Effector memory CD4-positive, alpha-beta T cell (primary cell): ENCODE measurements around the gene TEX44.

Source experiments
- DNase-seq, 3 donors: peaks; one replicate each; pipeline ENCODE4 v3.0.0-alpha.2; 2020
- H3K27ac ChIP-seq: 2 replicates; pipeline ENCODE4 v1.7.0; 2013; ENCODE audit warnings: mild to moderate bottlenecking, low read length, moderate library complexity; ENCODE audit not compliant: insufficient read depth, poor library complexity, severe bottlenecking
- H3K27me3 ChIP-seq: replicated peaks from 2 replicates; pipeline ENCODE4 v1.7.0; 2013; ENCODE audit warnings: mild to moderate bottlenecking, low read length; ENCODE audit not compliant: insufficient read depth, control insufficient read depth, poor library complexity, severe bottlenecking
- H3K36me3 ChIP-seq: 2 replicates; pipeline ENCODE4 v1.7.0; 2013; ENCODE audit warnings: mild to moderate bottlenecking, low read length, moderate library complexity; ENCODE audit not compliant: control insufficient read depth, insufficient read depth
- H3K4me1 ChIP-seq: 2 replicates; pipeline ENCODE4 v1.7.0; 2013; ENCODE audit warnings: low read length, mild to moderate bottlenecking; ENCODE audit not compliant: control insufficient read depth, insufficient read depth, poor library complexity, severe bottlenecking
- H3K4me3 ChIP-seq: 2 replicates; pipeline ENCODE4 v1.7.0; 2013; ENCODE audit warnings: low read length, low read depth, mild to moderate bottlenecking; ENCODE audit not compliant: insufficient read depth, poor library complexity, severe bottlenecking
- H3K9me3 ChIP-seq: 2 replicates; pipeline ENCODE4 v1.7.0; 2013; ENCODE audit warnings: mild to moderate bottlenecking, low read length, moderate library complexity; ENCODE audit not compliant: control insufficient read depth

Gene TEX44

GRCh38 chr2:231604101-231604684, 11.5 kb downstream of the TEX44 start:
- Histone ChIP-seq H3K4me3 (peak overlapping the region; percentile 21), H3K27ac (peak overlapping the region; percentile 86), H3K36me3 (no peaks in the 10 kb centered on the region), H3K9me3 (no peaks in the 10 kb centered on the region), H3K27me3 (no peaks in the 10 kb centered on the region), H3K4me1 (peaks cover 15% of the 10 kb centered on the region)
- peak in 1 of 3 donors; percentile 18 for DNase-seq

GRCh38 chr2:231604685-231605606, 12.3 kb downstream of the TEX44 start:
- Histone ChIP-seq H3K4me1 (peaks cover 15% of the 10 kb centered on the region), H3K27me3 (no peaks in the 10 kb centered on the region), H3K27ac (peak overlapping the region; percentile 86), H3K9me3 (no peaks in the 10 kb centered on the region), H3K36me3 (no peaks in the 10 kb centered on the region), H3K4me3 (peak overlapping the region; percentile 65)
- peak; percentile 93 to 99 (median 97) for DNase-seq

- Histone ChIP-seq H3K4me3 (no peak overlapping the region), H3K4me1 (peaks cover 15% of the 10 kb centered on the region), H3K27me3 (no peaks in the 10 kb centered on the region), H3K9me3 (no peaks in the 10 kb centered on the region), H3K27ac (peak overlapping the region; percentile 86), H3K36me3 (no peaks in the 10 kb centered on the region)
- DNase-seq: no peak
Observed at GRCh38 chr2:231605607-231606091, 13.0 kb downstream of the TEX44 start.

- Histone ChIP-seq H3K27ac (no peak overlapping the region), H3K4me1 (peaks cover 17% of the 10 kb centered on the region), H3K36me3 (no peaks in the 10 kb centered on the region), H3K27me3 (no peaks in the 10 kb centered on the region), H3K4me3 (no peak overlapping the region), H3K9me3 (no peaks in the 10 kb centered on the region)
- no peak for DNase-seq
Observed at GRCh38 chr2:231606941-231607340, 14.3 kb downstream of the TEX44 start.

GRCh38 chr2:231611273-231612108, 18.8 kb downstream of the TEX44 start:
- H3K9me3 ChIP-seq: no peaks in the 10 kb centered on the region
- H3K4me1 ChIP-seq: peaks cover 29% of the 10 kb centered on the region
- no peaks in the 10 kb centered on the region for H3K36me3 ChIP-seq
- peak in 2 of 3 donors; percentile 26 to 31 for DNase-seq
- no peak overlapping the region for H3K27ac ChIP-seq
- H3K4me3 ChIP-seq: no peak overlapping the region
- H3K27me3 ChIP-seq: no peaks in the 10 kb centered on the region

GRCh38 chr2:231612109-231612455, 19.4 kb downstream of the TEX44 start:
- Histone ChIP-seq H3K36me3 (no peaks in the 10 kb centered on the region), H3K27me3 (no peaks in the 10 kb centered on the region), H3K27ac (no peak overlapping the region), H3K9me3 (no peaks in the 10 kb centered on the region), H3K4me3 (no peak overlapping the region), H3K4me1 (peaks cover 29% of the 10 kb centered on the region)
- no peak for DNase-seq

- Histone ChIP-seq H3K4me1 (peaks cover 29% of the 10 kb centered on the region), H3K4me3 (peak overlapping the region; percentile 62), H3K27ac (peak overlapping the region; percentile 69)
Observed at GRCh38 chr2:231612456-231613330, 20.0 kb downstream of the TEX44 start.

DNA sequence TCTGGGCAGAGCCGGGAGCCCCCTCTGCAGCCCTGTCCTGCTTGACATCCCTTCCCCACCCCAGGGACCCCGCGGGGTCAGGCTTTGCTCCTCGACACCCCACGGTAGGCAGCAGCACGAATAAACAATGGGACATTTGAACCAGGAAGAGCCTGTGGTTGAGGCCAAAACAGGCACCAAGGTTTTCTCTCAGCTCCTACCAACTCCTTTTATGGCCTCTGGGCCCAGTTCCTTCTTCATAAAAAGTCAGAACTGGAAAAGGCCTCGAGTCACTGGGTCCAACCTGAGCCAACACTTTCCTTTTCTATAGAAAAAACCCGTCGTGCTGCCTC, 20.6 kb downstream of the TEX44 start:
- peak overlapping the region; percentile 69 for H3K27ac ChIP-seq
- peak overlapping the region; percentile 62 for H3K4me3 ChIP-seq
- no peaks in the 10 kb centered on the region for H3K27me3 ChIP-seq
- H3K4me1 ChIP-seq: peaks cover 29% of the 10 kb centered on the region
- H3K36me3 ChIP-seq: no peaks in the 10 kb centered on the region
- no peak for DNase-seq
- H3K9me3 ChIP-seq: no peaks in the 10 kb centered on the region

More at GRCh38 chr2:231612456-231613330, 20.0 kb downstream of the TEX44 start:
- Histone ChIP-seq H3K36me3 (no peaks in the 10 kb centered on the region), H3K27me3 (no peaks in the 10 kb centered on the region), H3K9me3 (no peaks in the 10 kb centered on the region)
- peak; percentile 74 to 82 (median 81) for DNase-seq
